IMR-90 (cell line): ENCODE results near the gene FXR2. TPM values are rescaled to one million over a fixed set of nuclear protein-coding genes. Genes with fewer than 3 reads are reported as not detected.

ENCODE experiments used
- ATAC-seq: fragments of 200-7000 bp; cut with Tn5 transposase; 2 replicates; pipeline ENCODE4 v1.9.1; 2020; ENCODE audit warnings: low read depth, mild to moderate bottlenecking, moderate library complexity
- BruUV-seq: library from RNA; stranded (reverse); fragments of 400-500 nt; replicated peaks from 2 replicates; lab custom pipeline; 2021; lab: Mats Ljungman, UMichigan
- CTCF ChIA-PET: fragments of 300-600 bp; formaldehyde crosslinking; extraction: SDS; loops from one replicate; lab custom pipeline; 2021; ENCODE audit warnings: antibody characterized with exemption; lab: Yijun Ruan, JAX
- POLR2A ChIA-PET: fragments of 300-600 bp; sonication (Branson Sonifier 250); formaldehyde crosslinking; loops from one replicate; lab custom pipeline; 2022; ENCODE audit warnings: antibody characterized with exemption; ENCODE audit not compliant: unreplicated experiment; lab: Charles Lee
- DNase-seq: peaks from one replicate; pipeline ENCODE4 v3.0.0; 2013
- H2AFZ ChIP-seq: replicated peaks from 2 replicates; pipeline ENCODE3; 2013; ENCODE audit warnings: low read length, mild to moderate bottlenecking; ENCODE audit not compliant: poor library complexity
- H2AK5ac ChIP-seq: 2 replicates; pipeline ENCODE4 v1.6.1; 2013; ENCODE audit warnings: low read depth, low read length, inconsistent platforms
- H2AK9ac ChIP-seq: replicated peaks from 2 replicates; pipeline ENCODE3; 2013; ENCODE audit warnings: mild to moderate bottlenecking, low read depth, low read length, moderate library complexity; ENCODE audit not compliant: poor library complexity
- H2BK120ac ChIP-seq: 2 replicates; pipeline ENCODE4 v1.6.1; 2013; ENCODE audit warnings: low read depth, low read length, inconsistent platforms
- H2BK15ac ChIP-seq: 3 replicates; pipeline ENCODE4 v1.6.1; 2013; ENCODE audit warnings: low read depth, low read length, inconsistent platforms
- H2BK20ac ChIP-seq: 2 replicates; pipeline ENCODE4 v1.6.1; 2013; ENCODE audit warnings: low read depth, mild to moderate bottlenecking, inconsistent platforms, low read length, moderate library complexity
- H2BK5ac ChIP-seq: 2 replicates; pipeline ENCODE4 v1.6.1; 2013; ENCODE audit warnings: mild to moderate bottlenecking, low read depth, low read length, inconsistent platforms; ENCODE audit not compliant: poor library complexity, severe bottlenecking
- H3K14ac ChIP-seq: replicated peaks from 2 replicates; pipeline ENCODE4 v1.6.1; 2013; ENCODE audit warnings: low read depth, low read length, inconsistent platforms
- H3K18ac ChIP-seq: 2 replicates; pipeline ENCODE4 v1.6.1; 2013; ENCODE audit warnings: low read depth, low read length, control low read depth
- H3K23ac ChIP-seq: 2 replicates; pipeline ENCODE4 v1.6.1; 2013; ENCODE audit warnings: low read depth, low read length, inconsistent platforms
- H3K27ac ChIP-seq: 2 replicates; pipeline ENCODE4 v1.5.1; 2013; ENCODE audit warnings: mild to moderate bottlenecking, control low read depth, low read length; ENCODE audit not compliant: insufficient read depth
- H3K27me3 ChIP-seq: 2 replicates; pipeline ENCODE4 v1.6.1; 2013; ENCODE audit warnings: low read length; ENCODE audit not compliant: control insufficient read depth, insufficient read depth
- H3K36me3 ChIP-seq: 2 replicates; pipeline ENCODE4 v1.6.1; 2013; ENCODE audit warnings: low read length, mixed read lengths; ENCODE audit not compliant: control insufficient read depth, insufficient read depth
- H3K4ac ChIP-seq: 2 replicates; pipeline ENCODE4 v1.6.1; 2013; ENCODE audit warnings: low read depth, low read length, inconsistent platforms
- H3K4me1 ChIP-seq: 2 replicates; pipeline ENCODE4 v1.6.1; 2013; ENCODE audit warnings: low read length, mixed read lengths; ENCODE audit not compliant: control insufficient read depth, insufficient read depth
- H3K4me2 ChIP-seq: 2 replicates; pipeline ENCODE4 v1.6.1; 2013; ENCODE audit warnings: low read depth, mild to moderate bottlenecking, control low read depth, low read length, moderate library complexity
- H3K4me3 ChIP-seq: 2 replicates; pipeline ENCODE4 v1.5.1; 2013; ENCODE audit warnings: low read depth, mild to moderate bottlenecking, control low read depth, low read length, moderate library complexity; ENCODE audit not compliant: insufficient read depth
- H3K56ac ChIP-seq: 2 replicates; pipeline ENCODE4 v1.6.1; 2013; ENCODE audit warnings: low read length, inconsistent platforms; ENCODE audit not compliant: insufficient read depth; ENCODE audit errors: extremely low read depth
- H3K79me1 ChIP-seq, 2 experiments: 2 replicates each; pipeline ENCODE4 v1.6.1; 2013; ENCODE audit warnings: low read length in 2 of 2, inconsistent platforms in 1 of 2, low read depth in 1 of 2
- H3K9ac ChIP-seq: 2 replicates; pipeline ENCODE4 v1.6.1; 2013; ENCODE audit warnings: low read depth, low read length, control low read depth
- H3K9me1 ChIP-seq: 2 replicates; pipeline ENCODE4 v1.6.1; 2013; ENCODE audit warnings: low read length, inconsistent platforms; ENCODE audit not compliant: insufficient read depth
- H3K9me3 ChIP-seq: 2 replicates; pipeline ENCODE4 v1.6.1; 2013; ENCODE audit warnings: low read length; ENCODE audit not compliant: control insufficient read depth, insufficient read depth
- H4K20me1 ChIP-seq: 2 replicates; pipeline ENCODE4 v1.6.1; 2013; ENCODE audit warnings: low read length, inconsistent platforms; ENCODE audit not compliant: insufficient read depth
- H4K5ac ChIP-seq: 2 replicates; pipeline ENCODE4 v1.6.1; 2013; ENCODE audit warnings: mild to moderate bottlenecking, low read depth, low read length, control low read depth
- H4K8ac ChIP-seq, 2 experiments: 2 replicates each; pipeline ENCODE4 v1.6.1; 2013; ENCODE audit warnings: low read depth in 2 of 2, low read length in 2 of 2, control low read depth in 1 of 2, inconsistent platforms in 1 of 2
- H4K91ac ChIP-seq: 2 replicates; pipeline ENCODE4 v1.6.1; 2013; ENCODE audit warnings: low read depth, low read length, inconsistent platforms; ENCODE audit not compliant: insufficient read depth
- CEBPB ChIP-seq: IDR thresholded peaks from 2 replicates; pipeline ENCODE4 v1.6.1; 2012; ENCODE audit warnings: low read depth, low read length, improper control_type of control experiment
- FOS ChIP-seq: fragments of 150-350 bp; IDR thresholded peaks from 2 replicates; pipeline ENCODE4 v1.6.1; 2016; ENCODE audit warnings: low read depth, low read length
- RAD21 ChIP-seq: IDR thresholded peaks from 2 replicates; pipeline ENCODE4 v1.6.1; 2012; ENCODE audit warnings: low read length, improper control_type of control experiment
- SMC3 ChIP-seq: fragments of 150-350 bp; IDR thresholded peaks from 2 replicates; pipeline ENCODE4 v1.6.1; 2016; ENCODE audit warnings: low read depth, mild to moderate bottlenecking, antibody characterized with exemption, low read length, moderate library complexity
- WGBS, 2 experiments: methylation state at CpG; one replicate each; pipeline versions ENCODE4 v1.1.5 to v1.1.7; 2013; ENCODE audit warnings: missing lambda C conversion rate in 2 of 2; ENCODE audit not compliant: insufficient read length in 1 of 2; ENCODE audit errors: extremely low coverage in 2 of 2; 5-methylcytosine and 5-hydroxymethylcytosine counted together
- dilution Hi-C: fragments of 300-500 bp; cut with HindIII; formaldehyde crosslinking; loops from one replicate; pipeline ENCODE4 v1.14.3; 2018; ENCODE audit warnings: low sequenced_read_pairs; ENCODE audit not compliant: unreplicated experiment
- in situ Hi-C: fragments of 300-500 bp; cut with MboI; formaldehyde crosslinking; loops from 3 replicates; pipeline ENCODE4 v1.14.3; 2019; ENCODE audit warnings: low sequenced_read_pairs, inconsistent platforms, mixed read lengths
- intact Hi-C: fragments of 100-400 bp; cut with micrococcal nuclease; formaldehyde crosslinking; loops from 2 replicates; pipeline ENCODE4 v1.10.0; 2022
- polyA plus RNA-seq, 3 experiments: library from polyadenylated mRNA; depleted of rRNA; stranded (reverse); fragments of >200 nt; gene quantifications; 2 replicates each; pipeline ENCODE4 v1.2.3, GENCODE V29; 2012; ENCODE audit warnings: low replicate concordance in 1 of 3
- total RNA-seq: library from RNA; depleted of rRNA; stranded (reverse); fragments of >200 nt; gene quantifications from 2 replicates; pipeline ENCODE4 v1.2.3, GENCODE V29; 2012
- TF ChIP-seq, protein P1 (sequence below): conservative IDR thresholded peaks from 2 replicates; pipeline ENCODE4 v1.5.1; 2012; ENCODE audit warnings: mild to moderate bottlenecking, low read depth, low read length, improper control_type of control experiment

FXR2 gene
- total and polyA plus RNA-seq, 2 of the 4 experiments (the other 2 are of a cell fraction): 39.1 to 55.9 TPM

- no peak overlapping the region for H3K18ac ChIP-seq
- POLR2A ChIA-PET: no interaction called here
- H3K4me3 ChIP-seq: no peak overlapping the region
- dilution Hi-C loops: no loop called here
- H3K4me2 ChIP-seq: no peak overlapping the region
- 0 out of 2 replicates have a peak overlapping the region, but pooled peaks have one; percentile 33 for H3K23ac ChIP-seq
- H3K4me1 ChIP-seq: 0 out of 2 replicates have a peak, but pooled peaks cover 1% of the 10 kb centered on the region
- peak overlapping the region; percentile 81 for H2AFZ ChIP-seq
- H3K56ac ChIP-seq: no peak overlapping the region
- peak overlapping the region in 1 of 2 experiments; percentile 62; a peak in 2 of 4 replicates for H4K8ac ChIP-seq
- DNase-seq: peak; percentile 54
- H4K5ac ChIP-seq: peak overlapping the region; percentile 70; the same call in 1 of the 2 replicates
- no peaks in the 10 kb centered on the region for H3K36me3 ChIP-seq
- no peaks in the 10 kb centered on the region for H4K20me1 ChIP-seq
- H3K27me3 ChIP-seq: peaks cover 4% of the 10 kb centered on the region; the same call in 1 of the 2 replicates
- H3K4ac ChIP-seq: no peak overlapping the region
- intact Hi-C loops: no loop called here
- H2AK9ac ChIP-seq: no peak overlapping the region
- H3K14ac ChIP-seq: no peak overlapping the region
- H3K79me1 ChIP-seq: no peaks in the 10 kb centered on the region
- WGBS, 2 experiments: no CpG with 5 or more reads among the region's 6 CpGs
- TF ChIP-seq SMC3: peak; percentile 34
- no peak for TF ChIP-seq CEBPB
- peak; percentile 56 for TF ChIP-seq RAD21
- no peak for TF ChIP-seq FOS
- TF ChIP-seq, protein P1, sequence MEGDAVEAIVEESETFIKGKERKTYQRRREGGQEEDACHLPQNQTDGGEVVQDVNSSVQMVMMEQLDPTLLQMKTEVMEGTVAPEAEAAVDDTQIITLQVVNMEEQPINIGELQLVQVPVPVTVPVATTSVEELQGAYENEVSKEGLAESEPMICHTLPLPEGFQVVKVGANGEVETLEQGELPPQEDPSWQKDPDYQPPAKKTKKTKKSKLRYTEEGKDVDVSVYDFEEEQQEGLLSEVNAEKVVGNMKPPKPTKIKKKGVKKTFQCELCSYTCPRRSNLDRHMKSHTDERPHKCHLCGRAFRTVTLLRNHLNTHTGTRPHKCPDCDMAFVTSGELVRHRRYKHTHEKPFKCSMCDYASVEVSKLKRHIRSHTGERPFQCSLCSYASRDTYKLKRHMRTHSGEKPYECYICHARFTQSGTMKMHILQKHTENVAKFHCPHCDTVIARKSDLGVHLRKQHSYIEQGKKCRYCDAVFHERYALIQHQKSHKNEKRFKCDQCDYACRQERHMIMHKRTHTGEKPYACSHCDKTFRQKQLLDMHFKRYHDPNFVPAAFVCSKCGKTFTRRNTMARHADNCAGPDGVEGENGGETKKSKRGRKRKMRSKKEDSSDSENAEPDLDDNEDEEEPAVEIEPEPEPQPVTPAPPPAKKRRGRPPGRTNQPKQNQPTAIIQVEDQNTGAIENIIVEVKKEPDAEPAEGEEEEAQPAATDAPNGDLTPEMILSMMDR: peak; percentile 64
- H3K27ac ChIP-seq: no peak overlapping the region
- H4K91ac ChIP-seq: no peak overlapping the region
- no peak overlapping the region for H2AK5ac ChIP-seq
- CTCF ChIA-PET: interaction anchor here (0.5 to 5.3 kb wide), 8 partner anchors 9 to 427 kb away, joined by 3 to 27 read pairs (median 4); partner anchors contain the start of genes TP53 and WRAP53
- H2BK20ac ChIP-seq: no peak overlapping the region
- no peak overlapping the region for H2BK5ac ChIP-seq
- H2BK120ac ChIP-seq: no peak overlapping the region
- no peaks in the 10 kb centered on the region for H3K9me3 ChIP-seq
- H2BK15ac ChIP-seq: no peak overlapping the region
- H3K9me1 ChIP-seq: no peaks in the 10 kb centered on the region
- no TSS peak for BruUV-seq
- in situ Hi-C loops: no loop called here
- H3K9ac ChIP-seq: no peak overlapping the region
- ATAC-seq: peak; percentile 35
Observed at GRCh38 chr17:7632492-7632894, 17.8 kb upstream of the FXR2 start.
